Thyroid gland (tissue), 4 donors: Measurements from ENCODE around the gene PLCE1. TPM values are rescaled to one million over a fixed set of nuclear protein-coding genes. Genes with fewer than 3 reads are reported as not detected.

ENCODE experiments used
- DNase-seq, 2 donors: peaks; one replicate each; pipeline ENCODE4 v3.0.0-alpha.2; 2019
- H3K27ac ChIP-seq, 3 donors: fragments of 200-600 bp; sonication (generic); 1 replicate in 2 of 3; 2 replicates in 1 of 3; pipeline ENCODE4 v1.5.1; 2016 to 2019; ENCODE audit warnings: mild to moderate bottlenecking in 1 of 3, moderate library complexity in 1 of 3
- H3K27me3 ChIP-seq: fragments of 200-600 bp; sonication (generic); one replicate; pipeline ENCODE4 v1.5.1; 2019
- H3K36me3 ChIP-seq, 2 donors: fragments of 200-600 bp; sonication (generic); one replicate each; pipeline ENCODE4 v1.5.1; 2016 to 2019
- H3K4me1 ChIP-seq, 2 donors: fragments of 200-600 bp; sonication (generic); one replicate each; pipeline ENCODE4 v1.5.1; 2017 to 2019
- H3K4me3 ChIP-seq, 3 donors: fragments of 200-600 bp; sonication (generic); replicated peaks in 1 of 3; 1 replicate in 2 of 3; 2 replicates in 1 of 3; pipeline ENCODE4 v1.5.1; 2016; ENCODE audit warnings: mild to moderate bottlenecking in 1 of 3
- H3K9me3 ChIP-seq: fragments of 200-600 bp; sonication (generic); one replicate; pipeline ENCODE4 v1.5.1; 2017
- CTCF ChIP-seq, 6 experiments: fragments of 200-600 bp in 3 of 6; fragments of 450-650 bp in 3 of 6; sonication (generic) in 3 of 6; IDR thresholded peaks; one replicate each; pipeline ENCODE4 v1.5.1; 2016 to 2019; ENCODE audit warnings: antibody characterized with exemption in 6 of 6, mild to moderate bottlenecking in 2 of 6, inconsistent platforms in 1 of 6, moderate library complexity in 1 of 6
- POLR2A ChIP-seq, 2 donors: fragments of 450-650 bp; IDR thresholded peaks; one replicate each; pipeline ENCODE4 v1.6.1; 2017; ENCODE audit warnings: antibody characterized with exemption in 2 of 2, mild to moderate bottlenecking in 2 of 2, moderate library complexity in 1 of 2
- whole genome bisulfite sequencing, 2 donors: methylation state at CpG; one replicate each; pipeline ENCODE4 v1.1.5; 2017; 5-methylcytosine and 5-hydroxymethylcytosine counted together
- intact Hi-C: fragments of 100-400 bp; cut with DNase I; formaldehyde crosslinking; loops from one replicate; pipeline ENCODE4 v1.15.1; 2023
- total RNA-seq, 4 donors: library from RNA; depleted of rRNA; stranded (reverse); fragments of >200 nt; gene quantifications; one replicate each; pipeline ENCODE4 v1.2.3, GENCODE V29; 2016

The PLCE1 gene
- total RNA-seq, 4 donors from 2014 or later: 15.5 to 29.8 (median 17.6) TPM

DNA sequence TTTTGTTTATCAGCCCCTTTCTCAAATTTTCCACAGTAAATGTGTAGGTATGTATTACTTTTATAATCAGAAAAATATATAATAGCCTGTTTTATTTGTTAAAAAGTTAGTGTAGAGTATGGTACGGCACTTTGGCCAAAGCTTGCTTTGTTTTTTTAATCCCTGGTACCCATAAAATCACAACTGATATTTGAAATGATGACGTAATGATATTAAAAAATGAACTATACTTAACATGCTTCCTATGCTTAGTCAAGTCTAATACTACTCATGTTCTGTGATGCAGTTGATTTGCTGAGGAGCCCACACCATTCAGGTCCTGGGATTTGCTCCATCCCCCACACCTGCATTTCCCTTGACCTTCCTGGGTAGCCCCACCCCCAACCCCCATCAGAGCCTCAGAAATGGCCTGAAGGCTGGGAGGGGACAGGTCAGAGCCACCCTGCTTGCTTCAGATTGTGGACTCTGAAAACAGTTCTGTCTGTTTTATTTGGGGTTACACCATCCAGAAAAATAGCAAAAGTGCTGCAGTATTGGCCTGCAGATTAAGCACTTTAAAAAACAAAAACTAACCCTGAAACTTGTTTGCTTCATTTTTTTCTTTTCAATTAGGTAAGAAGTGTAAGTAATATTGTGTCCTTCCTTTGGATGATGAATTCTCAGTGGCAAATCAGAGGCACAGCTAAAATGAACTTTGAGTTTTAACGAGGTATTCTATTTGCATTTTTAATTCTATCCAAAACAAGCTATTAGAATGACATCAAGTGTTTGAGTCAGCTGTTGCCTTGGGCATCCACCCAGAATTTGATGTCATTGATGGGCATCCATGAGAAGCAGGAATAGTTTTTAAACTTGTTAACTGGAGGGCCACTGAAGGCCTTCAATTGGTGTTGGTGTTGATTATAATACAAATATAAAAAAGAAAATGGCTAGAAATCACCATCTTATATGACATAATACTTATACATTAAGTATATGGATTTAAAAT lies 23.3 kb downstream of the PLCE1 start:
- no peaks in the 10 kb centered on the region for H3K36me3 ChIP-seq
- DNase-seq: peak; percentile 60 to 72
- H3K4me3 ChIP-seq: no peak overlapping the region
- intact Hi-C loops: no loop called here
- peak overlapping the region in 2 of 3 donors; percentile 18 to 25 for H3K27ac ChIP-seq
- TF ChIP-seq POLR2A (IDR thresholded peaks at IDR 0.05) (no peak), CTCF (IDR thresholded peaks at IDR 0.05) (no peak)
- H3K4me1 ChIP-seq: peaks cover 18 to 27% of the 10 kb centered on the region in 2 donors
- no peaks in the 10 kb centered on the region for H3K9me3 ChIP-seq
- 75 to 79% methylated on average over 3 of the region's 3 CpGs for WGBS, 2 donors
- H3K27me3 ChIP-seq: no peaks in the 10 kb centered on the region

GRCh38 chr10:94018107-94018506 lies 24.4 kb downstream of the PLCE1 start:
- no peak for DNase-seq
- intact Hi-C loops: no loop called here
- TF ChIP-seq CTCF (IDR thresholded peaks at IDR 0.05): no peak
- no peak for TF ChIP-seq POLR2A (IDR thresholded peaks at IDR 0.05)
- H3K36me3 ChIP-seq: no peaks in the 10 kb centered on the region
- H3K27me3 ChIP-seq: no peaks in the 10 kb centered on the region
- no peaks in the 10 kb centered on the region for H3K9me3 ChIP-seq
- no peak overlapping the region for H3K4me3 ChIP-seq
- WGBS, 2 donors: 80 to 82% methylated on average over 3 of the region's 3 CpGs
- peaks cover 9 to 17% of the 10 kb centered on the region in 2 donors for H3K4me1 ChIP-seq
- H3K27ac ChIP-seq: no peak overlapping the region

GRCh38 chr10:94023906-94024305 lies 30.2 kb downstream of the PLCE1 start:
- no peaks in the 10 kb centered on the region for H3K36me3 ChIP-seq
- H3K4me3 ChIP-seq: no peak overlapping the region
- H3K27ac ChIP-seq: no peak overlapping the region
- no peaks in the 10 kb centered on the region for H3K4me1 ChIP-seq
- no peak for TF ChIP-seq POLR2A (IDR thresholded peaks at IDR 0.05)
- TF ChIP-seq CTCF (IDR thresholded peaks at IDR 0.05): no peak
- intact Hi-C loops: no loop called here
- H3K9me3 ChIP-seq: no peaks in the 10 kb centered on the region
- no peaks in the 10 kb centered on the region for H3K27me3 ChIP-seq
- 53 to 61% methylated on average over 3 of the region's 3 CpGs for WGBS, 2 donors
- no peak for DNase-seq

DNA sequence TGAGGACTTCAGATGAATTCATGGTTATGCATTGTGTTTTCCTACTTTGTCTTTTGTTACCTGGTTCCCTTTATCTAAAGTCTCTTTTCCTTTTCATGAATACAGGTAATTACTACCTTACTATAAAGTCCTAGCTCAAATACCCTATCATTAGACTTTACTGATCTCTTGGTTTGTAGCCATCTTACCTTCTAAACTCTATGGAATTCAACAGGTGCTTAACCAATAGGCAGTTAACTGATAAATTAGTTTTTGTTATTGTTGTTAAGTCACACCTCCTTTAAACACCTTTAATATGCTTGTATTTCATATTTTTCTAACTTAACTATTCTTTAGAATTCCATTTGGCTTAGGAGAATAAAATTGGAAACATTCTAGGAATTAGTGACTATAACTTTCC lies 30.7 kb downstream of the PLCE1 start:
- H3K27me3 ChIP-seq: no peaks in the 10 kb centered on the region
- H3K4me3 ChIP-seq: no peak overlapping the region
- H3K4me1 ChIP-seq: no peaks in the 10 kb centered on the region
- no peak overlapping the region for H3K27ac ChIP-seq
- H3K9me3 ChIP-seq: no peaks in the 10 kb centered on the region
- H3K36me3 ChIP-seq: no peaks in the 10 kb centered on the region
- no peak for DNase-seq
- TF ChIP-seq CTCF (IDR thresholded peaks at IDR 0.05) (no peak), POLR2A (IDR thresholded peaks at IDR 0.05) (no peak)
- intact Hi-C loops: no loop called here

GRCh38 chr10:94025806-94026205 lies 32.1 kb downstream of the PLCE1 start:
- TF ChIP-seq CTCF (IDR thresholded peaks at IDR 0.05): no peak
- no peaks in the 10 kb centered on the region for H3K36me3 ChIP-seq
- no peak overlapping the region for H3K27ac ChIP-seq
- H3K4me1 ChIP-seq: no peaks in the 10 kb centered on the region
- no peak overlapping the region for H3K4me3 ChIP-seq
- 84 to 93% methylated on average over 1 of the region's 1 CpG for WGBS, 2 donors
- no peak for DNase-seq
- H3K27me3 ChIP-seq: no peaks in the 10 kb centered on the region
- no peaks in the 10 kb centered on the region for H3K9me3 ChIP-seq
- intact Hi-C loops: no loop called here
